Neural progenitor cell (in vitro differentiated cells): ENCODE results near the gene ADCY9. TPM values are rescaled to one million over a fixed set of nuclear protein-coding genes. Genes with fewer than 3 reads are reported as not detected.

Source experiments
- DNase-seq: peaks from one replicate; pipeline ENCODE4 v3.0.0-alpha.2; 2016; ENCODE audit warnings: low spot score
- H2AFZ ChIP-seq: fragments of 200-600 bp; sonication (generic); replicated peaks from 2 replicates; pipeline ENCODE4 v1.6.1; 2016; ENCODE audit warnings: antibody characterized with exemption
- H3F3A ChIP-seq: fragments of 200-600 bp; sonication (generic); 2 replicates; pipeline ENCODE4 v1.6.1; 2016; ENCODE audit warnings: antibody characterized with exemption, low read depth
- H3K27ac ChIP-seq: fragments of 200-600 bp; sonication (generic); 2 replicates; pipeline ENCODE4 v1.5.1; 2016; ENCODE audit warnings: mild to moderate bottlenecking
- H3K27me3 ChIP-seq: fragments of 200-600 bp; sonication (generic); 2 replicates; pipeline ENCODE4 v1.6.1; 2016; ENCODE audit warnings: mild to moderate bottlenecking, moderate library complexity
- H3K36me3 ChIP-seq: fragments of 200-600 bp; sonication (generic); 2 replicates; pipeline ENCODE4 v1.5.1; 2016
- H3K4me1 ChIP-seq: fragments of 200-600 bp; sonication (generic); 2 replicates; pipeline ENCODE4 v1.6.1; 2016; ENCODE audit warnings: mixed run types
- H3K4me2 ChIP-seq: fragments of 200-600 bp; sonication (generic); 2 replicates; pipeline ENCODE4 v1.6.1; 2016
- H3K4me3 ChIP-seq: fragments of 200-600 bp; sonication (generic); 2 replicates; pipeline ENCODE4 v1.5.1; 2016
- H3K79me2 ChIP-seq: fragments of 200-600 bp; sonication (generic); 2 replicates; pipeline ENCODE4 v1.6.1; 2016; ENCODE audit warnings: low read depth
- H3K9ac ChIP-seq: fragments of 200-600 bp; sonication (generic); 2 replicates; pipeline ENCODE4 v1.6.1; 2016
- H3K9me3 ChIP-seq: fragments of 200-600 bp; sonication (generic); 2 replicates; pipeline ENCODE4 v1.5.1; 2016; ENCODE audit warnings: low read depth
- H4K20me1 ChIP-seq: fragments of 200-600 bp; sonication (generic); 2 replicates; pipeline ENCODE4 v1.6.1; 2016; ENCODE audit warnings: low read depth
- H3K27ac Mint-ChIP-seq: 3 replicates; pipeline ENCODE4 v1.8.0; 2021; ENCODE audit warnings: mixed read lengths
- H3K27me3 Mint-ChIP-seq: 2 replicates; pipeline ENCODE4 v1.8.0; 2022; ENCODE audit warnings: low read depth, mild to moderate bottlenecking, inconsistent platforms, moderate library complexity, mixed read lengths; ENCODE audit not compliant: insufficient read depth
- H3K36me3 Mint-ChIP-seq: 3 replicates; pipeline ENCODE4 v1.8.0; 2021; ENCODE audit warnings: mixed read lengths
- H3K4me1 Mint-ChIP-seq: 3 replicates; pipeline ENCODE4 v1.8.0; 2021; ENCODE audit warnings: mixed read lengths
- H3K4me3 Mint-ChIP-seq: 3 replicates; pipeline ENCODE4 v1.8.0; 2021; ENCODE audit warnings: mild to moderate bottlenecking, moderate library complexity, mixed read lengths
- H3K9me3 Mint-ChIP-seq: 3 replicates; pipeline ENCODE4 v1.8.0; 2020; ENCODE audit warnings: mixed read lengths
- EZH2 ChIP-seq: fragments of 200-600 bp; sonication (generic); IDR thresholded peaks from 2 replicates; pipeline ENCODE4 v1.6.1; 2017; ENCODE audit warnings: antibody characterized with exemption, mild to moderate bottlenecking, moderate library complexity
- EZH2phosphoT487 ChIP-seq: fragments of 200-600 bp; sonication (generic); IDR thresholded peaks from 2 replicates; pipeline ENCODE4 v1.6.1; 2017; ENCODE audit warnings: antibody characterized with exemption
- total RNA-seq: library from RNA; depleted of rRNA; stranded (reverse); fragments of >200 nt; gene quantifications from 2 replicates; pipeline ENCODE4 v1.2.3, GENCODE V29; 2015; ENCODE audit warnings: low replicate concordance
- TF ChIP-seq, protein P1 (sequence below): fragments of 200-600 bp; sonication (generic); IDR thresholded peaks from 2 replicates; pipeline ENCODE4 v1.5.1; 2017; ENCODE audit warnings: antibody characterized with exemption, mild to moderate bottlenecking

The ADCY9 gene
- total RNA-seq, 1 donor from 2014 or later: 1.2 TPM

DNA sequence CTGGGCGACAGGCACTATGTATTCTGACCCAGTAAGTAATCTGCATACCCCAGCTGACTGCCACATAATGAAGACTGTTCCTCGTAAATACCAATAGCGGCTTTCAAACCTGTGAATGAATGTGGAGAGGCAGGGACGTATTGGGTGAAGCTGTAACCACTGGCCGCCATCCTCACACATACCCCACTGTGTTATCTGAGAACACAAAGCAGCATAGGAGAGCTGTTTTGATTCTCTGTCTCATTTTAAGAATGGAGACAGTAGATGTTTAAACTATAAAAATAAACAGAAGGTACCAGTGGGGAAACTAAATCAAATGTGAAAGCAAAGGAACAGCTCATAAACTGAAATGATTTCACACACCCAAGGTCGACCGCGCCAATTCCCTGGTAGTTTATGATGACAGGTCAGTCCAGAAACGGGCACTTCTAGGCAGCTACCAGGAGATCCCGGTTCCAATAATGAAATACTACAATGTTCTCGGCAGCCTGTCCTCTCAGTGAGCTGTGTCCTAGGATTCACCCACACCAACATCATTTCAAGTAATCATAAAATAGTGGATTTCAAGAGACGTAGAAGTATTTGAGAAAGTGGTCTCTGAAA lies 109.7 kb downstream of the ADCY9 start:
- no peak for DNase-seq
- H3K4me1 ChIP-seq: peaks cover 7% of the 10 kb centered on the region
- Mint-ChIP-seq H3K4me3 (no peak overlapping the region), H3K27ac (no peak overlapping the region), H3K9me3 (no peaks in the 10 kb centered on the region), H3K36me3 (no peaks in the 10 kb centered on the region), H3K27me3 (peaks cover 2% of the 10 kb centered on the region), H3K4me1 (peaks cover 14% of the 10 kb centered on the region)
- H3K27me3 ChIP-seq: no peaks in the 10 kb centered on the region
- TF ChIP-seq EZH2 (no peak), EZH2phosphoT487 (no peak)
- H3K4me3 ChIP-seq: no peak overlapping the region
- no peaks in the 10 kb centered on the region for H3K79me2 ChIP-seq
- no peak overlapping the region for H3K27ac ChIP-seq
- no peaks in the 10 kb centered on the region for H3K9me3 ChIP-seq
- H4K20me1 ChIP-seq: no peaks in the 10 kb centered on the region
- H3F3A ChIP-seq: no peaks in the 10 kb centered on the region
- H2AFZ ChIP-seq: no peak overlapping the region
- no peaks in the 10 kb centered on the region for H3K36me3 ChIP-seq
- H3K4me2 ChIP-seq: no peak overlapping the region
- H3K9ac ChIP-seq: no peak overlapping the region

DNA sequence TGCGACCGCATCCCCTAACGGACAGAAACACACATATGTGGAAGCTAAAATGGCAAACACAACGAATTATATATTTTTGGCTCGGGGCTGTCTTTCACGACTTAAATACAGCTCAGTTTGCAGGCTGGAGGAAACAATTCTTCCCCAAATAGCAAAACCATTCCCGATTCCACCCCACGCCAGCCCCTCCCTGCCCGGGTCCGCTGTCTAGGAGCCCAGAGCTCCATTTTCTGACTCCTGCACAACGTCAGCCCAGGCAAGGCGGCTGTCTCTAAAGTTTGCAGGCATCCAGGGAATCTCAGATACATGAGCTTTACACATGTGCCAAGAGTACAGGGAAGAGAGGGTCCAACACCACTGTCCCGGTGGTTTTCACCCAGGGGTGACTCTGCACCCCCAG lies 110.5 kb downstream of the ADCY9 start:
- H3K27ac Mint-ChIP-seq: no peak overlapping the region
- H3K4me1 Mint-ChIP-seq: peaks cover 8% of the 10 kb centered on the region
- H4K20me1 ChIP-seq: no peaks in the 10 kb centered on the region

DNA sequence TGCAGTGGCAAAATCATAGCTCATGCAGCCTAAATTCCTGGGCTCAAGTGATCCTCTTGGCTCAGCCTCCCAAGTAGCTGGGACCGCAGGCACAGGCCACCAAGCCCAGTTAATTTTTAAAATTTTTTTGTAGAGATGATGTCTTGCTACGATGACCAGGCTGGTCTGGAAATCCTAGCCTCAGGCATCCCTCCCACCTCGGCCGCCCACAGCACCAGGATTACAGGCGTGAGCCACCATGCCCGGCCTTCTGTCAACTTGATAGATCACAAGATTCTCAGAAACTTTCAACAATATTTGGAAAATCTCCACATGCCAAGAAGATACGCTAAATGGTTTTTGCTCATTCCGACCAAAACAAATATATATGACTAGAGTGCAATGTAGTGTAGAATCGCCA lies 111.0 kb downstream of the ADCY9 start:
- DNase-seq: no peak
- H3K4me3 ChIP-seq: no peak overlapping the region
- no peak overlapping the region for H3K9ac ChIP-seq
- H4K20me1 ChIP-seq: no peaks in the 10 kb centered on the region
- H3K4me3 Mint-ChIP-seq: no peak overlapping the region
- H3K4me1 ChIP-seq: no peaks in the 10 kb centered on the region
- no peaks in the 10 kb centered on the region for H3K9me3 ChIP-seq
- H3F3A ChIP-seq: no peaks in the 10 kb centered on the region
- H3K4me2 ChIP-seq: no peak overlapping the region
- no peaks in the 10 kb centered on the region for H3K36me3 Mint-ChIP-seq
- H3K27ac Mint-ChIP-seq: no peak overlapping the region
- H3K36me3 ChIP-seq: no peaks in the 10 kb centered on the region
- H3K27ac ChIP-seq: no peak overlapping the region
- no peak overlapping the region for H2AFZ ChIP-seq
- no peaks in the 10 kb centered on the region for H3K27me3 ChIP-seq
- H3K79me2 ChIP-seq: no peaks in the 10 kb centered on the region
- H3K4me1 Mint-ChIP-seq: peaks cover 11% of the 10 kb centered on the region
- no peak for TF ChIP-seq EZH2phosphoT487
- TF ChIP-seq, protein P1, sequence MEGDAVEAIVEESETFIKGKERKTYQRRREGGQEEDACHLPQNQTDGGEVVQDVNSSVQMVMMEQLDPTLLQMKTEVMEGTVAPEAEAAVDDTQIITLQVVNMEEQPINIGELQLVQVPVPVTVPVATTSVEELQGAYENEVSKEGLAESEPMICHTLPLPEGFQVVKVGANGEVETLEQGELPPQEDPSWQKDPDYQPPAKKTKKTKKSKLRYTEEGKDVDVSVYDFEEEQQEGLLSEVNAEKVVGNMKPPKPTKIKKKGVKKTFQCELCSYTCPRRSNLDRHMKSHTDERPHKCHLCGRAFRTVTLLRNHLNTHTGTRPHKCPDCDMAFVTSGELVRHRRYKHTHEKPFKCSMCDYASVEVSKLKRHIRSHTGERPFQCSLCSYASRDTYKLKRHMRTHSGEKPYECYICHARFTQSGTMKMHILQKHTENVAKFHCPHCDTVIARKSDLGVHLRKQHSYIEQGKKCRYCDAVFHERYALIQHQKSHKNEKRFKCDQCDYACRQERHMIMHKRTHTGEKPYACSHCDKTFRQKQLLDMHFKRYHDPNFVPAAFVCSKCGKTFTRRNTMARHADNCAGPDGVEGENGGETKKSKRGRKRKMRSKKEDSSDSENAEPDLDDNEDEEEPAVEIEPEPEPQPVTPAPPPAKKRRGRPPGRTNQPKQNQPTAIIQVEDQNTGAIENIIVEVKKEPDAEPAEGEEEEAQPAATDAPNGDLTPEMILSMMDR: no peak
- TF ChIP-seq EZH2: no peak
- peaks cover under 1% of the 10 kb centered on the region for H3K27me3 Mint-ChIP-seq
- H3K9me3 Mint-ChIP-seq: no peaks in the 10 kb centered on the region

More for the DNA sequence above, 110.5 kb downstream of the ADCY9 start:
- H3K27me3 ChIP-seq: no peaks in the 10 kb centered on the region
- no peaks in the 10 kb centered on the region for H3K4me1 ChIP-seq
- H3F3A ChIP-seq: no peaks in the 10 kb centered on the region
- H3K79me2 ChIP-seq: no peaks in the 10 kb centered on the region
- Mint-ChIP-seq H3K36me3 (no peaks in the 10 kb centered on the region), H3K4me3 (no peak overlapping the region), H3K9me3 (no peaks in the 10 kb centered on the region), H3K27me3 (peaks cover 2% of the 10 kb centered on the region)
- DNase-seq: no peak
- no peak overlapping the region for H3K4me3 ChIP-seq
- no peaks in the 10 kb centered on the region for H3K9me3 ChIP-seq
- H2AFZ ChIP-seq: no peak overlapping the region
- no peak overlapping the region for H3K27ac ChIP-seq
- no peak overlapping the region for H3K4me2 ChIP-seq
- TF ChIP-seq EZH2: no peak
- no peak for TF ChIP-seq EZH2phosphoT487
- TF ChIP-seq, protein P1: no peak
- no peak overlapping the region for H3K9ac ChIP-seq
- no peaks in the 10 kb centered on the region for H3K36me3 ChIP-seq

DNA sequence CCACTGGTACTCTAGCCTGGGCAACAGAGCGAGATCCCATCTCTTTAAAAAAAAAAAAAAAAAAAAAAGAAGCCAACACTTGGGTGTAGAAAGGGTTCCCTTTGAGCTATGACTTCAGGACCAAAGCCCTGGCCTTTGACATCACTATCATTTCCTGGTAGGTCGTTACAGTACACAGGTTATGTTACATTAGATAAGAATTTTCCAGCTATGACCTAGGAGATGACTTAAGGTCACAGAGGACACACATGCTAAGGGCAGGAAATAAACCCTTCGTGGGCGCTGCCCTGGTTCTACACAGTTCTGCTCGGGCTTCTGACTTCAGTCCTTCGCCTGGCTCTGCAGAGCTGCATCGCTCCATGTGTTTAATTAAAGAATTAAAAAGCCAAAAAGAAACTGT lies 112.0 kb downstream of the ADCY9 start:
- TF ChIP-seq EZH2phosphoT487 (no peak), EZH2 (no peak)
- TF ChIP-seq, protein P1: no peak
- no peak overlapping the region for H3K4me3 Mint-ChIP-seq
- H3K36me3 Mint-ChIP-seq: no peaks in the 10 kb centered on the region
- Histone ChIP-seq H2AFZ (no peak overlapping the region), H3K36me3 (no peaks in the 10 kb centered on the region), H3K4me2 (no peak overlapping the region), H3K4me3 (no peak overlapping the region), H3K27ac (no peak overlapping the region), H4K20me1 (no peaks in the 10 kb centered on the region), H3K4me1 (peaks cover 5% of the 10 kb centered on the region), H3K9me3 (no peaks in the 10 kb centered on the region), H3F3A (no peaks in the 10 kb centered on the region), H3K27me3 (no peaks in the 10 kb centered on the region), H3K79me2 (no peaks in the 10 kb centered on the region), H3K9ac (no peak overlapping the region)
- H3K27ac Mint-ChIP-seq: no peak overlapping the region
- no peak for DNase-seq
- no peaks in the 10 kb centered on the region for H3K27me3 Mint-ChIP-seq
- H3K4me1 Mint-ChIP-seq: peaks cover 22% of the 10 kb centered on the region
- no peaks in the 10 kb centered on the region for H3K9me3 Mint-ChIP-seq
